Measurements from ENCODE around the gene EPHB4.
"Not testable (repeated sequence)": the region's sequence is repeated elsewhere in the genome, so short reads cannot be mapped to it uniquely, and the experiment has no call there.

Gene EPHB4

GRCh38 chr7:100785878-100786277 is 41.4 kb downstream of the EPHB4 start:
- DNase-seq (ENCODE audit: low read depth), result no peak

GRCh38 chr7:100783804-100784203 is 43.5 kb downstream of the EPHB4 start:
- no peak for DNase-seq (ENCODE audit: low read depth)

- DNase-seq (ENCODE audit: low read depth), result no peak
Measured at GRCh38 chr7:100781255-100781654, 46.1 kb downstream of the EPHB4 start.

- no peak for DNase-seq (ENCODE audit: low read depth)
Measured at GRCh38 chr7:100779359-100779758, 48.0 kb downstream of the EPHB4 start.

- DNase-seq (ENCODE audit: low read depth), result no peak
Measured at GRCh38 chr7:100778061-100778621, 49.2 kb downstream of the EPHB4 start.

- DNase-seq (ENCODE audit: low read depth), result no peak
Measured at GRCh38 chr7:100773491-100773890, 53.8 kb downstream of the EPHB4 start.

GRCh38 chr7:100768784-100769183 is 58.5 kb downstream of the EPHB4 start:
- no peak for DNase-seq (ENCODE audit: low read depth)

- no peak for DNase-seq (ENCODE audit: low read depth)
Measured at GRCh38 chr7:100765250-100765649, 62.1 kb downstream of the EPHB4 start.

- DNase-seq (ENCODE audit: low read depth), result no peak
Measured at GRCh38 chr7:100764841-100765240, 62.5 kb downstream of the EPHB4 start.

- no peak for DNase-seq (ENCODE audit: low read depth)
Measured at GRCh38 chr7:100763556-100764140, 63.7 kb downstream of the EPHB4 start.

GRCh38 chr7:100762841-100763240 is 64.5 kb downstream of the EPHB4 start:
- DNase-seq (ENCODE audit: low read depth), result not testable (repeated sequence)

GRCh38 chr7:100759357-100760171 is 67.8 kb downstream of the EPHB4 start:
- DNase-seq (ENCODE audit: low read depth), result no peak

- no peak for DNase-seq (ENCODE audit: low read depth)
Measured at GRCh38 chr7:100753750-100754149, 73.6 kb downstream of the EPHB4 start.

GRCh38 chr7:100752994-100753393 is 74.3 kb downstream of the EPHB4 start:
- no peak for DNase-seq (ENCODE audit: low read depth)
